ENCODE data around the gene SEC23B. TPM values are rescaled to one million over a fixed set of nuclear protein-coding genes. Genes with fewer than 3 reads are reported as not detected.

The SEC23B gene
- total and polyA plus RNA-seq, 10 donors = 7.2 to 67.5 (median 53.2) TPM

DNA sequence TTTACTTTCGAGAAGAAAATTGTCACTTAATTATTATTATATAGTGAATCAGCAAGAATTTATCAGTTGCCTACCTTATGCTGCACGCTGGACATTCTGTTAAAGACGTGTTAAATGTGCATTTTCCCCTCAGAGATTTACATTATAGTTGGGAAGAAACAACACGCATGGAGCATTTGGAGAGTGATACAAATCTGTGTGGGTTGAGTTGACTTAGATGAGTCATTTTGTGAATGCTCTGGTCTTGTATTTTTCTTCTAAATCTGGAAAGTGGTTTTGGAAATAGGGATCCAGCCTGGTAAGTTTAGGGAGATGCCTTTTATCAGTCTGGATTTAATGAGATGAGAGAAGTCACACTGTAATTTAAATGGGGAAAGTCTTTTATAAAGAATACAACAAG, 35.5 kb downstream of the SEC23B start:
- TF ChIP-seq POLR2AphosphoS5 (IDR thresholded peaks at IDR 0.05) = no peak
- no peak for TF ChIP-seq POLR2A (IDR thresholded peaks at IDR 0.05)
- WGBS, 5 donors = 95 to 99% (median 96%) methylated on average over 4 of the region's 4 CpGs
- Histone ChIP-seq H3K4me1 (no peaks in the 10 kb centered on the region), H3K27me3 (replicated peaks in 1 of 7) (no peaks in the 10 kb centered on the region), H3K36me3 (peaks cover 0 to 100% (median 78%) of the 10 kb centered on the region in 6 donors), H3K9me3 (no peaks in the 10 kb centered on the region), H3K27ac (no peak overlapping the region), H3K4me3 (no peak overlapping the region)
- intact Hi-C loops (cut with DNase I; ENCODE audit: low total_unique reads) = no loop called here
- DNase-seq = no peak

DNA sequence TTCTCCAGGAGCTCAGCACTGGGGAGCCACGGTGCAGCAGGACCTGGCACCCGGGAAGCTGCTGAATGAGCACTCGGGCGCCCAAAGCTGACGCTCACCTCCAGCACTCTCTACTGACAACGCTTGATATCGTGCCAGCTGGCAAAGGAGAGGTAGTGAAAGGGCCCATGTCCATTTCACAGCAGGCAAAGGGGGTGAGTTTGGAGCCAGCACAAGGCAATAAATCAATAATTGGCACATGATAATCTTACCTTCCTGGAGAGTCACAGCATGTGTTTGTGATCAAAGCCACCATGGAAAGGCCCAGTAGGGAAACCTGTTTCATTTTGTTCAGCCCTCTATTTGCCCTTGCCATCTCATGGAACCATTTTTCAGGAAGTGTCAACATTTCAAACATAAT, 36.2 kb downstream of the SEC23B start:
- H3K36me3 ChIP-seq = peaks cover 0 to 100% (median 83%) of the 10 kb centered on the region in 6 donors
- H3K4me1 ChIP-seq = no peaks in the 10 kb centered on the region
- TF ChIP-seq POLR2AphosphoS5 (IDR thresholded peaks at IDR 0.05) (no peak), POLR2A (IDR thresholded peaks at IDR 0.05) (no peak)
- TF ChIP-seq, protein P1, sequence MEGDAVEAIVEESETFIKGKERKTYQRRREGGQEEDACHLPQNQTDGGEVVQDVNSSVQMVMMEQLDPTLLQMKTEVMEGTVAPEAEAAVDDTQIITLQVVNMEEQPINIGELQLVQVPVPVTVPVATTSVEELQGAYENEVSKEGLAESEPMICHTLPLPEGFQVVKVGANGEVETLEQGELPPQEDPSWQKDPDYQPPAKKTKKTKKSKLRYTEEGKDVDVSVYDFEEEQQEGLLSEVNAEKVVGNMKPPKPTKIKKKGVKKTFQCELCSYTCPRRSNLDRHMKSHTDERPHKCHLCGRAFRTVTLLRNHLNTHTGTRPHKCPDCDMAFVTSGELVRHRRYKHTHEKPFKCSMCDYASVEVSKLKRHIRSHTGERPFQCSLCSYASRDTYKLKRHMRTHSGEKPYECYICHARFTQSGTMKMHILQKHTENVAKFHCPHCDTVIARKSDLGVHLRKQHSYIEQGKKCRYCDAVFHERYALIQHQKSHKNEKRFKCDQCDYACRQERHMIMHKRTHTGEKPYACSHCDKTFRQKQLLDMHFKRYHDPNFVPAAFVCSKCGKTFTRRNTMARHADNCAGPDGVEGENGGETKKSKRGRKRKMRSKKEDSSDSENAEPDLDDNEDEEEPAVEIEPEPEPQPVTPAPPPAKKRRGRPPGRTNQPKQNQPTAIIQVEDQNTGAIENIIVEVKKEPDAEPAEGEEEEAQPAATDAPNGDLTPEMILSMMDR (IDR thresholded peaks at IDR 0.05 in 8 of 11, conservative IDR thresholded peaks at IDR 0.05 in 3 of 11) = no peak
- 93 to 98% (median 96%) methylated on average over 6 to 7 of the region's 7 CpGs for WGBS, 5 donors
- H3K9me3 ChIP-seq = no peaks in the 10 kb centered on the region
- intact Hi-C loops (cut with DNase I; ENCODE audit: low total_unique reads) = no loop called here
- no peaks in the 10 kb centered on the region for H3K27me3 ChIP-seq (replicated peaks in 1 of 7)
- H3K27ac ChIP-seq = no peak overlapping the region
- H3K4me3 ChIP-seq = no peak overlapping the region
- DNase-seq = no peak

DNA sequence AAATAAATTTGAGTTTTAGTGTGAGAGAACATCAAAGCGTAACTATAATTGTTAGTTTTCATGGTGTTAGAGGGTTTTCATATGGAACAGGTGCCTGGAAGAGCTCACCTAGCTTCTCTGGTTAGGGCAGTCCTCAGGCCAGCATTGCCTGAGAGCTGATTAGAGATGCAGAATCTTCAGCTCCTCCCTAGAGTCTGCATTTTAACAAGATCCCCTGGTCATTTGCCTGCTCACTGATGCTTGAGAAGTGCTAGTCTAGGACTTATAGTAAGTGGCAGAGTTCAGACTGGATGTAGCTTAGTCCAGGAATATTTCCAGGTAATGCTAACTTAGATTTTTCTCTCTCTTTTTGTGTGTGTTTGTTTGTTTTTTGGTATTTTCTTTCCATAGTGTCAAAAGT, 37.8 kb downstream of the SEC23B start:
- 83 to 100% (median 94%) methylated on average over 1 of the region's 1 CpG for WGBS, 5 donors
- H3K36me3 ChIP-seq = peaks cover 0 to 100% (median 86%) of the 10 kb centered on the region in 6 donors
- no peaks in the 10 kb centered on the region for H3K9me3 ChIP-seq
- no peaks in the 10 kb centered on the region for H3K4me1 ChIP-seq
- H3K27me3 ChIP-seq (replicated peaks in 1 of 7) = no peaks in the 10 kb centered on the region
- DNase-seq = no peak
- H3K4me3 ChIP-seq = no peak overlapping the region
- no peak overlapping the region for H3K27ac ChIP-seq
- TF ChIP-seq POLR2A (IDR thresholded peaks at IDR 0.05) = no peak
- TF ChIP-seq POLR2AphosphoS5 (IDR thresholded peaks at IDR 0.05) = no peak
- TF ChIP-seq, protein P1 (IDR thresholded peaks at IDR 0.05 in 8 of 11, conservative IDR thresholded peaks at IDR 0.05 in 3 of 11) = no peak
- intact Hi-C loops (cut with DNase I; ENCODE audit: low total_unique reads) = no loop called here

DNA sequence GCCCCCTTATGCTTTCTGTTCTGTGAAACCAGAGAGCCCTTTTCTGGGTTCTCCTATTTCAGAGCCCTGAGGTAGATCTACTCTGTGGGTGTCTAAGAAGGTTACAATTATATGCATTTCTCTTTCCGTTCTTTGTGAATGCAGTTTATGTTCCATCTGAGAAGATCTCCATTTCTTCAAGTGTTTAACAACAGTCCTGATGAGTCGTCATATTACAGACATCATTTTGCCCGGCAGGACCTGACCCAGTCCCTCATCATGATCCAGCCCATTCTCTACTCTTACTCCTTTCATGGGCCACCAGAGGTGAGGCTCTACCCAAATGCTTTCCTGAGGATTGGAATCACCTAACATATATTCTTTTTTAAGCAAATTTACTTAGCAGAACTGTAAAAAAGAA, 40.7 kb downstream of the SEC23B start:
- H3K27me3 ChIP-seq (replicated peaks in 1 of 7) = no peaks in the 10 kb centered on the region
- no peak overlapping the region for H3K27ac ChIP-seq
- no peaks in the 10 kb centered on the region for H3K4me1 ChIP-seq
- DNase-seq = no peak
- peaks cover 0 to 100% (median 88%) of the 10 kb centered on the region in 6 donors for H3K36me3 ChIP-seq
- intact Hi-C loops (cut with DNase I; ENCODE audit: low total_unique reads) = no loop called here
- H3K9me3 ChIP-seq = no peaks in the 10 kb centered on the region
- TF ChIP-seq, protein P1 (IDR thresholded peaks at IDR 0.05 in 8 of 11, conservative IDR thresholded peaks at IDR 0.05 in 3 of 11) = no peak
- no peak for TF ChIP-seq POLR2A (IDR thresholded peaks at IDR 0.05)
- TF ChIP-seq POLR2AphosphoS5 (IDR thresholded peaks at IDR 0.05) = no peak
- H3K4me3 ChIP-seq = no peak overlapping the region
- 93 to 99% (median 97%) methylated on average over 3 of the region's 3 CpGs for WGBS, 5 donors

DNA sequence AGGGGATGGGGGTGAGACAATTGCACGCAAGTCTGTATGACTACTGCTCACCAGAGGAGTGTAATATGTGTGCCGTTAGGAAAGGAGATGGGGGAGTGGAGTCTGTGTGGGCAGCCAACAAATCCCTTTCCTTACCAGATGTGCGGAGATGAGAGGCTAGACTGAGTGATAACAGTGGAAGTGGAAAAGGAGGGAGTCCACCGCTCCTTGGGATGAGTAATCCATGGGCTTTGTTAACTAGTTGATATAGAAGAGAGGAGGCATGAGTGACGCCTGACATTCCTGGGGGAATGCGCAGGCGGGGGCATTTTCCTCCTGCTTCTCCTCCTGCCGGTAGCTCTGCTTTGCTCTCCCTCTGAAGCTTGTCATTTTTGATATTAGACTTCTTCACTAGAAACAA, 46.0 kb downstream of the SEC23B start:
- Histone ChIP-seq H3K4me3 (no peak overlapping the region), H3K27ac (no peak overlapping the region), H3K4me1 (no peaks in the 10 kb centered on the region), H3K27me3 (replicated peaks in 1 of 7) (no peaks in the 10 kb centered on the region), H3K36me3 (peaks cover 0 to 100% (median 87%) of the 10 kb centered on the region in 6 donors), H3K9me3 (no peaks in the 10 kb centered on the region)
- DNase-seq = no peak
- intact Hi-C loops (cut with DNase I; ENCODE audit: low total_unique reads) = no loop called here
- 93 to 99% (median 97%) methylated on average over 8 of the region's 8 CpGs for WGBS, 5 donors
- no peak for TF ChIP-seq POLR2AphosphoS5 (IDR thresholded peaks at IDR 0.05)
- no peak for TF ChIP-seq POLR2A (IDR thresholded peaks at IDR 0.05)
- TF ChIP-seq, protein P1 (IDR thresholded peaks at IDR 0.05 in 8 of 11, conservative IDR thresholded peaks at IDR 0.05 in 3 of 11) = no peak
